Stomach (tissue), 4 donors: ENCODE measurements around the gene CCBE1.
"Not testable (repeated sequence)": the region's sequence is repeated elsewhere in the genome, so short reads cannot be mapped to it uniquely, and the experiment has no call there.

Experiments
- POLR2AphosphoS5 ChIP-seq, 3 donors: sonication (generic); formaldehyde crosslinking; IDR thresholded peaks; one replicate each; pipeline ENCODE4 v1.6.1; 2016; ENCODE audit warnings: antibody characterized with exemption in 3 of 3
- TF ChIP-seq, protein P1 (sequence below), 7 experiments: fragments of 450-650 bp in 4 of 7; fragments of 200-600 bp in 3 of 7; sonication (generic) in 3 of 7; IDR thresholded peaks; one replicate each; pipeline ENCODE4 v1.5.1; 2016 to 2019; ENCODE audit warnings: antibody characterized with exemption in 7 of 7, control low read depth in 2 of 7, mild to moderate bottlenecking in 1 of 7

DNA sequence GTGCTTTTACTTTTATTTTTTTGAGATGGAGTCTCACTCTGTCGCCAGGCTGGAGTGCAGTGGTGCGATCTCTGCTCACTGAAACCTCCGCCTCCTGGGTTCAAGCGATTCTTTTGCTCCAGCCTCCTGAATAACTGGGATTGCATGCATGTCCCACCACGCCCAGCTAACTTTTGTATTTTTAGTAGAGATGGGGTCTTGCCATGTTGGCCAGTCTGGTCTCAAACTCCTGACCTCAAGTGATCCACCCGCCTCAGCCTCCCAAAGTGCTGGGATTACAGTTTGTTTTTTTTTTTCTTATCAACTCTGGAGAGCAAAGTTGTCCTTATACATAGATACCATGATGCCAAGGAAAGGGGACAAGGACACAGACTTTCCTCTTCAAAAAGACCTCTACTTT lies 181.3 kb downstream of the CCBE1 start:
- TF ChIP-seq, protein P1, sequence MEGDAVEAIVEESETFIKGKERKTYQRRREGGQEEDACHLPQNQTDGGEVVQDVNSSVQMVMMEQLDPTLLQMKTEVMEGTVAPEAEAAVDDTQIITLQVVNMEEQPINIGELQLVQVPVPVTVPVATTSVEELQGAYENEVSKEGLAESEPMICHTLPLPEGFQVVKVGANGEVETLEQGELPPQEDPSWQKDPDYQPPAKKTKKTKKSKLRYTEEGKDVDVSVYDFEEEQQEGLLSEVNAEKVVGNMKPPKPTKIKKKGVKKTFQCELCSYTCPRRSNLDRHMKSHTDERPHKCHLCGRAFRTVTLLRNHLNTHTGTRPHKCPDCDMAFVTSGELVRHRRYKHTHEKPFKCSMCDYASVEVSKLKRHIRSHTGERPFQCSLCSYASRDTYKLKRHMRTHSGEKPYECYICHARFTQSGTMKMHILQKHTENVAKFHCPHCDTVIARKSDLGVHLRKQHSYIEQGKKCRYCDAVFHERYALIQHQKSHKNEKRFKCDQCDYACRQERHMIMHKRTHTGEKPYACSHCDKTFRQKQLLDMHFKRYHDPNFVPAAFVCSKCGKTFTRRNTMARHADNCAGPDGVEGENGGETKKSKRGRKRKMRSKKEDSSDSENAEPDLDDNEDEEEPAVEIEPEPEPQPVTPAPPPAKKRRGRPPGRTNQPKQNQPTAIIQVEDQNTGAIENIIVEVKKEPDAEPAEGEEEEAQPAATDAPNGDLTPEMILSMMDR (IDR thresholded peaks at IDR 0.05) = not testable (repeated sequence)
- TF ChIP-seq POLR2AphosphoS5 (IDR thresholded peaks at IDR 0.05) = not testable (repeated sequence)
